Stimulated activated CD8-positive, alpha-beta memory T cell treated with anti-CD3 and anti-CD28 coated beads, Interleukin-4, amount 100 ng/mL, for 4 hours (primary cell): ENCODE results near the gene KLHL6.

ENCODE experiments used
- DNase-seq, 2 donors: peaks; one replicate each; pipeline ENCODE4 v3.0.0-alpha.2; 2020; ENCODE audit warnings: low read depth in 2 of 2, low spot score in 1 of 2

KLHL6 gene

DNA sequence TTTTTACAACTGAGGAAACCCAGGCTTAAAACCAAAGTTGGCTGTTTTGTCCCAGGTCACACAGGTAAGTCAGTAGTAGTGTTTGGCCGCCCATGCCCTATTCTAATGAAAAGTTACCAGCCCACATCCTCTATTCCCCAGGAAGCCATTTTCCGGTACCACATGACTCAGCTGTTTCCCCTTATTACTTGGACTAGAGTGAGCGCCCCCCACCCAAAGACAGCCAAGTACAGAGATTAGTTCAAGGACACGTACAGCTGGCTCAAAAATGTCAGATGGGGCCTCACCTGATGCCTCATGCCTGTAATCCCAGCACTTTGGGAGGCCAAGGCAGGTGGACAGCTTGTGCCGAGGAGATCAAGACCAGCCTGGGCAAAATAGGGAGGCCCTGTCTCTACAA, 8.5 kb upstream of the KLHL6 start:
- no peak for DNase-seq

DNA sequence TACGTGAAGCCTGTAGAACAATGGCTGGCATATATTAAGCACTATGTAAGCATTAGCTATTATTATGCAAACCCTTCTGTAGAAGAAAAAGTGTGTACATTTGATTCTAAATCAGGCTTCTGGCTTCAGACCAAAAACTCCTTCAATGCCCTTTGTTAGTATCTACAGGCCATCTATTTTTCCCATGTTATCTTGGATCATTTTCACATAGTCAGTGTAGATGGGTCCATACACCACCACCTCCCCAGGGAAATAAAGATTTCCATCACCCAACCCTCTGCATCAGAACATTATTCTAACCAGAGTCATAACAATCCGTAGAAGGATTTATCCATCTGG, 8.0 kb upstream of the KLHL6 start:
- no peak for DNase-seq

DNA sequence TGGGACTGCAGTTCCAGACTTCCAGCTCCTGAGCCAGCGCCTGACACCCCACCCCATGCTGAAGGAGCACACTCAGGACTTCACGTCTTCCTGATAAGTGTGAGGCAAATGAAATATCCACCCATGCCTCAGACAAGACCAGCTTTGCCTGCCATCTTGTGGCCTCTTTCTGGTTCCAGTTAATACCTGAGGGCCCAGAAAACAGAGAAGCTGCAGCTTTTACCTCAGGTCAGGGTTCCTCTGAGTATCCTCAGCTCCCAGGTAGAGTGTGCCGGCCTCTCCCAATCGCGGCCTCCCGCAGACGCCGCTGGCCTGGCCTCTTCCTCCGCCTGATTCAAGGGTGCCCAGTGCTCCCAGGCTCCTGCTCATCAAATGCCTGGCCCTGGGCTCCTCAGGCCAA, 5.1 kb upstream of the KLHL6 start:
- no peak for DNase-seq

DNA sequence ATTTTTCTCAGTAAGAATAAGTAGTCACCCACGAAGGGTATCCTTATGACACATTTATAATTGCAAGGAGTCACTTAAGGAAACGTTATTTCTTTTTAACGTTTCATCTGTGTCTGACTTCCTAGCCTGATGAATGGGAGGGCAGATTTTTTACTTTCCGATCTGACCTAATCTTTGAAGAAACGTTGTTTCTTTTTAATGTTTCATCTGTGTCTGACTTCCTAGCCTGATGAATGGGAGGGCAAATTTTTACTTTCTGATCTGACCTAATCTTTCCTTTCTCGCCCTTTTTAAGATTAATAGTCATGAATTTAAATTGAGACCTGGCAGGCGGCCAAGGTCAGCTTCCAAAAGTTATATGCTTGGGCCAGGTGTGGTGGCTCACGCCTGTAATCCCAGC, 3.0 kb upstream of the KLHL6 start:
- no peak for DNase-seq

DNA sequence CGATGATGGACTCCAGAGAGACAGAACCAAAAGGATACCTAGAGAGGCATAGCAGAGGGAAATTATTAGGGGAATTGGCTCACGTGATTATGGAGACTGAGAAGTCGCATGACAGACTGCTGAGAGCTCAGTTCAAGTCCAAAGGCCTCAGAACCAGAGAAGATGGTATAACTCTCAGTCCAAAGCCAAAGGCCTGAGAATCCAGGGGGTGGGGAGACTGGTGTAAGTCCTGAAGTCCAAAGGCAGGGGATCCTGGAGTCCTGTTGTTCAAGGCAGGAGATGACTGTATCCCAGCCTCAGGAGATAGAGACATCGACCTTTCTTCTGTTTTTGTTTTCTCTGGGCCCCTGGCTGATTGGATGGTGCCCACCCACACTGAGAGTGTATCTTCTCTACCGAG, 1.2 kb upstream of the KLHL6 start:
- no peak for DNase-seq

DNA sequence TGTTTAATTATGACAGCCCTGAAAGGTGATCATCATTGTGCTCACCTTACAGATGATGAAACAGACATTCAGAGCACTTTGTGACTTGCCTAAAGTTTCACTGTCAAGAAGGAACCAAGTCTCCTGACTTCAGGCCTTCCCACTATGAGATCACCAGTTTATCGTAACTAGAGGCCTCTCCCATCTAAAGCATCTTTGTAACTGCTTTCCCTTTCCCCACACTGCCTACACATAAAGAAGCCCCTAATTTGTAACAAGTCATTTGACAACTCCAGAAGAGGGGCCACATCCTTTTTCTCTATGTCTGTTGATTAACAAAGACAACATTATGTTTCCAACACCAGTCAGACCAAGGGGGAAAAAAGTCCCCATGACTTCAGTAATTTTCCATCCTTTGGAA, 1.1 kb downstream of the KLHL6 start:
- no peak for DNase-seq

DNA sequence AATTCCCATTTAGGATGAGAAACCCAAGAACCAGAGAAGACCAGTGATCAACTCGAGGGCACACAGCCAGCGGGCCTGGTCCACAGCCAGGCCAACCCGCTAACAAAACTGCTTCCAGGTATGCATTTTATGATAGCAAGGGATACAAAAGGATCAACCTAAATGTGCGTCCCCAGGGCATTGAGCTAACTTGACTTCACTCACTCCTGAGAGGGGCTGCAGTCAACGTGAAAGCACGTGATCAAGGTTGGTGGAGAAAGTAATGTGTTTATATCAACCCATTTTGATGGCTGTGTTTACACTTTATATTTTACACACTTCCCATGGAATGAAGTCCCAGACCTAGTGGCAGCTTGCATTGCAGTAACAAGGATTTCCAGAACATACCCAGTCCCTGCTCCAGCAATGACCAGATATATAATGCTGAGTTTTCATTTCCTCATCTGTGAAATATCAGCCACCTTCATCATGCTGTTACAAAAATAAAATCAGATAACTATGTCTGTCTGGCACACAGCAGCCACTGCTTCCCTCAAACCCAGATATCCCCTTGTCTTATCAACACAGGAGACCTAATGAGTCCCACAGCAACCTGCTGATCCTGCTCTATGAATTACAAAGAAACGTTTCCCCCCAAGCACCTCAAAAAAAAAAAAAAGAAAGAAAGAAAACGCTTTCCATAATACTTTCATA, 2.0 kb downstream of the KLHL6 start:
- DNase-seq, result no peak

DNA sequence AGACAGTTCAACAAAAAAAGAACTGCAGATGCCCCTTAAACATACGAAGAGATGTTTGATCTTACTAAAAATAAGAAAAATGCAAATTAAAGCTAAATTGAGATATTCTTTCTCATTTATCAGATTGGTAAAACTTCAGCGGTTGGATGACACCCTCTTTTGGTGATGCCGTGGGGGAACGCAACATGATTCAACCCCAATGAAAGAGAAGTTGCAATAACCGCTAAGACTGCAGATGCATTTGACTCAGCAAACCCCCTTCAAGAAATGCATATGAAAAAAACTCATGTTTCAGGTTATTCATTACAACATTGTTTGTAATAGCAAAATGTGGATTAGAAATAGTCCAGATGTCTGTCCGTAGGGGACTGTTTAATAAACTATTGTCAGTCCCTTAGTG, 3.6 kb downstream of the KLHL6 start:
- no peak for DNase-seq

DNA sequence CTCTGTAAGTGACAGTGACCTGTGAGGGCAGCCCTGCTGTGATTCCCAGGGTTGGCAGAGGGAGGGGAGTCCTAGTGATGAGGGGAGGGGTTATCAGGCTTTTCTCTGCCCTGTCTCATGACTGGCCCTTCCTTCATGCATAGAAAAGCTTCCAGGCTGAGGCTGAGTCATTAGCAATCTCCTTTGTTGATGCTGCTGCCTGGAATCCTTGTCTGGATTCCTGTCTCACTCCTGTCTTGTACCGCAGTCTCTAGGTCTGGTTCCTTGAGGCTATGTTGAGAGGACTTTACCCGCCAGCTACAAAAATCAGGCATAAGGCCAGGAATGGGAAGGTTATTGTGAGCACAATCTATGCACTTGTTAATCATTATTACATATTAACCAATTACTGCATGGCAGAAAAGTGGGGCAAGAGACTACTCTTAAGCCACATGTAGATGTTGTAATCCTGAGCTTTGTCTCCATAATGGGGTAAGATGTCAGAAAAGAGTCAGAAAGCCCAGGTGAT, 7.2 kb downstream of the KLHL6 start:
- DNase-seq, result no peak

DNA sequence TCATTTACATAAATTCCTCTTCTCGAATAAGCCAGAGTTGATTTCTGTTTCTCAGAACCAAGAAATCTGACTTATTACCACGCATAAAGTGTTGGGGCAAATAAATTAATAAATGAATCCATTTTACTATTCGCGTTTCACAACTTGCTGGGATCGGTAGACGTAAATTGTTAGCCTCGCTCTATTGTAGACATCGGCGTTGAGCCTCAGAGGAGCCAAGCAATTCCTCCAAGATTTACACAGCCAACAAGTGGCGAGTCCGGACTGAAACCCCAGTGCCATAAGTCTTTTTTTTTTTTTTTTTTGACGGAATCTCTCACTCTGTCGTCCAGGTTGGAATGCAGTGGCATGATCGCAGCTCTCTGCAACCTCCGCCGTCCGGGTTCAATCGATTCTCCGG, 8.9 kb downstream of the KLHL6 start:
- DNase-seq, result no peak

DNA sequence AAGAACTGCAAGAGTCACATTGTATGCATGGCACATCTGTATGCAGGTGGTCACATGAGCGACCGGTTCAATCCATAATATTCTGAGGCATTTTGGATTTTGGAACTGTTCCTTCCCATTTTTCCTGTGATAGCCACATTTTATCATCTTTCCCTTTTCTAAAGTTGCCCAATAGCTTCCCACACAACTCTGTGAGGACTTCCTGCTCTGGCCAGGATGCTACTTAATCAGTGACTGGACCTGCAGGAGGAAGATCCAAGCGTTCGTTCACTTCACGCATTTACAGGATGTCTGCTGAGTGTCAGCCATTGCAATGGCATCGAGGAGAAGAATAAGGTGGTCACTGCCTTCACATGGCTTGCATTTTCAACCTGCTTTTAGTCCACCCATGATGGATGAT, 9.8 kb downstream of the KLHL6 start:
- no peak for DNase-seq

DNA sequence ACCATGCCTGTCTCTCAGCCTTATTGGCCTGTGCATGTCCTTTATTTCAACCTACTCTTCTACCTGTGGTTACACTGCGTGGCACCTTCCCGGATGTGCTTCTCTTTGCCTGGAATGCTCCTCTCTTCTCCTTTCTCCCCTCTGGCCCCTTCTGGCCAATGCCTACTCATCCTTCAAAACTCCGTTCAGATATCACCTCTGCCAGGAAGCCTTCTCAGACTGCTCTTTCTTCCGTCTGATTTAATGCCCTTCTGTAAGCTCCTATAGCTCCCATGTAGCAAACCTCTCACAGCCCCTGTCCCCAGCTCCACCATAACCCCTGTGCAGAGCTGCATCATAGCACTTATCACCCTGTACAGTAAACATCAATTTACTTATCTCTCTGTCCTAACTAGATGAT, 13.2 kb downstream of the KLHL6 start:
- no peak for DNase-seq

DNA sequence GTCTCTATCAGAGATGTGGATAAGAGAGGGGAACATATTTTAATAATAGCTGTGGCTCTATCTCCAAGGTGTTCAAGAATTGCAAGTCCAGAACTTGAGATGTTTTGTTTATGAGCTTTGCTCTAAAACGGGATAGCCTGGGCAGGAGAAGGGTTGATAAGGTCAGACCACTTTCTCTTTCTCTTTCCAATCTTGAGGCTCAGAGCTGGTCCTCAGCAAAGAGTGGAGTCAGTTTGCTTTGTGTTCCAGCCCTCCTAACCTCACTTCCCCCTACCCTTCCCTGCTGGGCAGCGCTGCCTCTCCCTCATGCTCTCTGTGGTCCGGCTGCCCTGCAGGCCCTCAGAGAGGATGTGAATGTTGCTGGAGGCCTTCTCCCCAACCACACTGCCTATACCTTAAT, 13.8 kb downstream of the KLHL6 start:
- DNase-seq, result no peak

DNA sequence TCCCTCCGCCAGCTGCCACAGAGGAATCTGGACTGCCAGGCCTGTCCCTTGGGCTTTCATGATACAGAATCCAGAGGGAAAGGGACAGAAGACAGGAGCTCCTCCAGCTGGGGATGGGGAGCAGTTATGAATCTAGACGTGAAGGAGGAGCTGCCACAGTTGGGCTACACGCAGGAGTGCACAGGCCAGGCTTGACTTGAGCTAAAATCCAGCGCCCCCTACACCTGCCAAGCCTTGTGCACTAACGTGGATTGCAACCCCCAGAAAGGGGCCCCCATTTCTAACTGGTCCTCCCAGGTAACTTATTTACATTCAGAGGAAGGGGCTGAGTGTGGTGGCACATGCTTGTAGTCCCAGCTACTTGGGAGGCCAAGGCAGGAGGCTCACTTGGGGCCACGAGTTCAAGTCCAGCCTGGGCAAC, 14.3 kb downstream of the KLHL6 start:
- DNase-seq, result no peak

DNA sequence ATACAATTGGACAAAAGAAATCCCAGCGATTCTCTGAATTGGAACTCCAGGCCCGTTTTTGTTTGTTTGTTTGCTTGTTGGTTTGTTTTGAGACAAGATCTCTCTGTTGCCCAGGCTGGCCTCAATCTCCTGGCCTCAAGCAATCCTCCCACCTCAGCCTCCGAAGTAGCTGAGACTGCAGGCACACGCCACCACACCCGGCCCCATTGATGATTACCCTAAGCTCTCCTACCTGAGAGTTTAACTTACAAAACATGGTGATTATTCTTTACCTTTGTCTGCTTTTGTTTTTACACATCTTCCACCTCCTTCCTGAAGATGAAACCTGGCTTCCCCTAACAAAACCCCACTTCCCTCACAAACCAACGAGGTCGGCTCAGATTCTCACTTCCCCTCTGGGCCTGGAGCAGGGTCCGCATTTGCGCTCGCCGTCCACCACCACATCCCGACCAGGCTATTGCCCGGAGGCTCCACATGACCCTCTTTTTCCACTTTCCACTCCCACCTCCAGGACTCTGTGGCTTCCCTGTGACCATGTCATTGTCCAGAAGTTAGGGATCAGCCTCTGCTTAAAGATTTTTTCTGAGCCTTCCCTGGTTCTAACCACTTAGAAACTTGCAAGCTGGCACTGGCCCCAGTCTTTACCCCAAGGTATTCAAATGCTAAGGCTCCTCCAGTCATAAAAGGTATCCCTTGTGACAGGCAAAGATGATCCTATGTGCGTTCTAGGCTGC, 14.8 kb downstream of the KLHL6 start:
- DNase-seq, result no peak

DNA sequence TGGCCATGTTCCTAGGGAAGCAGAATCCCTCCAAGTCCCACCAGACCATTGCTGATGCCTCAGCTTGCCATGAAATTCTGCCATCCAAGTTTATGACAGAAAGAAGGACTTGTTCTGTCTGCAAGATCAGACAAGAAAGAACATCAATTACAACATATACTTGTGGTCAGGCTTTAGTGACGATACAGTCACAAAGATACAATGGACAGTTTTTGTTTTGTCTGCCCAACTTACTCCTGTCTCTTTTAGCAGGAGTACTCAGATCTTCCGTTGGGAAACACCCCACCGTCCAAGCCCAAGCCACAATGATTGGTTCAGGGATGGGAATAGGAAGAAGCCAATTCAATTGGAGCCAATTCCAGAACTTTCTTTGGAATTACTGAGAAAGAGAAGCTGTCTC, 15.7 kb downstream of the KLHL6 start:
- no peak for DNase-seq

DNA sequence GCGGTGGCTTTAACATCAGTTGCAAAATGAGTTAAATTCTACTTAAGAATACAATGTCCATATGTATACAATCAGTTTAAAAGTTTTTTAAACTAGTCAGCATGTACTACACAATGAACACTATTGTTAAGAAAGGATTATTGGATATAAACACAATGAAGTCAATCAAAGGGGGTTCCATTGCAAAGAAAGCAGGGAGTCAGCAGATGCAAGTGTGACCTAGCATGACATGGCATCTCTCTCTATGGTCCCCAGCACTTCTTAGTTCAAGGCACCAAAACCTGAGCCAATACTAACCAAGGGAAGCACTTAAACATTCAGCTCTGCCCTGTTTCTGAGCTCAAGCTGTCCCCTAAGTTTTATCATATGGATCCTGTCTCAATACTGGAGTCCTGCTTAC, 17.0 kb downstream of the KLHL6 start:
- DNase-seq, result no peak

DNA sequence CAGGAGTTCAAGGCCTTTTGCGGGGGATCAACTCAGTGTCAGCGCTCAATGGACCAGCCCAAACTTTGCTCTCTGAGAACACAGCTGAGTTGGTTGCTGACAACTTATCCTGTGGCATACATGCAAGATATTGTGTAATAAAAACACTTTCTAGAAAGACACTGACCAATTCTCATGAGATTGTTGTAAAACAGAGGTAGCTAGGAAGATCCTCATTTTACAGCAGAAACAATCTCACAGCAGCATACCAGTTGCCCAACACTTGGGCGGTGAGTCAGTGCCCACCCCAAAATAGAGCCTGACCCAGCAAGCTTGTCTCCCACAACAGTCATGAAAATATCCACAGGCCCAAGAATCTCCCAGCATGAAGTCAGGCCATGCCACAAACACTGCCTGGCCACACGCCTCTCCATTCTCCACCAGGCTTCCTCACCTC, 18.2 kb downstream of the KLHL6 start:
- DNase-seq, result no peak

DNA sequence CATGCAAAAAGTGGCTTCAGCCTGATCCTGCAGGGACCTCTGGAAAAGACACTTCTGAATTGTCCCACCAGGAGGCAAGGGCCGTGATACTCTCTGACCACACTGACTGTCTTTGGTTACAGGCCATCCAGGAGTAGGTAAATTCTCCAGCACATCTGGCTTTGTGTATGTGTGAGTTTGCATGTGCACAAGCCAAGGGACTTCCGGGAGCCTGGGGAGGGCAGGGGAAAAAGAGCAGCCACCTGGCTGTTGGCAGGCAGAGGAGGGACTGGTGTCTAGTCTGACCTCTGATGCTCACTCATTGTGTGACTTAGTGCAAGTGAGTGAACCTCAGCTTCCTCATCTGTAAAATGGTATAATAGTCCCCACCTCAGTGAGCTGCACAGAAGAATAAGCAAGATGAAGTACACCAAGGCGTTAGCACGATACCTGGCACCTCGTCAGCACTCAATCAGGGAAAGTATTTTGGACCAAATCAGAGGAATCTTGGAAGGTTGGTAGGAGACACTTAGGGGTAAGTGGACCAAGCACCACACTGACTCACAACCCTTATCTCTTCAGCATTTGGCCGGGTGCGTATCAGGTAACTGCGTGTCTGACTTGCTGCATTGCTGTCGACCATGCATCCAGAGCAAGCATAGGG, 19.1 kb downstream of the KLHL6 start:
- no peak for DNase-seq

DNA sequence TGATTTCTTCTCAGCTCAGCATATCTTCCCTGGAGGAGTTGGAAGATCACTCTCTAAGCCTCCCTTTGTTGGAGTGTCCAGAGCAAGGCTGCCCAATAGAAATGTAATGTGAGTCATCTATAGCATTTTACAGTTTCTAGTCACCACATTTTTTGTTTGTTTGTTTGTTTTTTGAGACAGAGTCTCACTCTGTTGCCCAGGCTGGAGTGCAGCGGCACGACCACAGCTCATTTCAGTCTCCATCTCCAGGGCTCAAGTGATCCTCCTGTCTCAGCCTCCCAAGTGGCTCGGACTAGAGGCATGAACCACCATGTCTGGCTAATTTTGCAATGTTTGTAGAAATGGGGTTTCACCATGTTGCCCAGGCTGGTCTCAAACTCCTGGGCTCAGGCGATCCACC, 21.3 kb downstream of the KLHL6 start:
- no peak for DNase-seq

DNA sequence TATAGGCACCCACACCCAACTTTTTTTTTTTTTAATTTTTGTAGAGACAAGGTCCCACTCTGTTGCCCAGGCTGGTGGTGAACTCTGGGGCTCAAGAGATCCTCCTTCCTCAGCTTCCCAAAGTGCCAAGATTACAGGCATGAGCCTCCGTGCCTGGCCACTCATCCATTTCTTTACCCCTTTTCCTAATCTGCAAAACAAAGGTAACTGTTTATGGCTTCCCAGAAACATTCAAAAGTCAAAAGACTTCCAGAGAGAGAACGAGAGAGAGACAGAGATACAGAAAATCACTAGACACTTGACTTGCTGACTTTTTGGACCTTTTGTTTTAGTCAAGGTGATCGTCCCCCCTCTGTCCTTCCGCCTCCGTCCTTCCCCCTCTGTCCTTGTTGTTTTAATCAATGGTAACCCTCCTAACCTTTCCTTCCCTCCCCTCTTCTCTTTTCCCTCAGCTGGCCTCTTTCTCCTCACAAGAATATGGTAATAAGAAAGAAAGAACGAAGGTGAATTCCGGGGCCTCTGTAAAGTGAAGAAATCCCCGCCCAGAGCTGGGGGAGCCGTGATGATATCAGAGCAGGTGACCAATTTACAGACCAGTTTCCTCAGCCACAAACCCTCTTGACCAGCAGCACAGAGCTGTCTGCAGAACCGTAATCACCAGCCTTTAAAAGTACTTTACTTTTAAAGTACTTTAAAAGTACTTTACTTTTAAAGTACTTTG, 21.9 kb downstream of the KLHL6 start:
- no peak for DNase-seq
